Measurements from ENCODE around the gene KCNJ5.
A peak's percentile ranks its signal among the peaks of the same experiment; 100 is the strongest.

The KCNJ5 gene

GRCh38 chr11:128872594-128872993 lies 18.6 kb upstream of the KCNJ5 start:
- Histone ChIP-seq H3K27ac (ENCODE audit: low read depth, low read length, severe bottlenecking) (no peak overlapping the region), H3K9me3 (ENCODE audit: control insufficient read depth, low read length) (no peaks in the 10 kb centered on the region), H3K4me3 (ENCODE audit: extremely low read depth, insufficient read depth, low read length, poor library complexity, severe bottlenecking) (no peak overlapping the region), H3K36me3 (ENCODE audit: control insufficient read depth, insufficient read depth, low read length) (no peaks in the 10 kb centered on the region), H3K4me1 (ENCODE audit: control insufficient read depth, insufficient read depth, low read length, poor library complexity, severe bottlenecking) (no peaks in the 10 kb centered on the region)
- WGBS, 2 experiments (ENCODE audit: insufficient coverage in 2 of 2), result 72 to 73% methylated on average over 2 to 3 of the region's 3 CpGs

GRCh38 chr11:128874427-128874826 lies 16.7 kb upstream of the KCNJ5 start:
- Histone ChIP-seq H3K9me3 (ENCODE audit: control insufficient read depth, low read length) (no peaks in the 10 kb centered on the region), H3K4me3 (ENCODE audit: extremely low read depth, insufficient read depth, low read length, poor library complexity, severe bottlenecking) (no peak overlapping the region), H3K27ac (ENCODE audit: low read depth, low read length, severe bottlenecking) (no peak overlapping the region), H3K36me3 (ENCODE audit: control insufficient read depth, insufficient read depth, low read length) (no peaks in the 10 kb centered on the region), H3K4me1 (ENCODE audit: control insufficient read depth, insufficient read depth, low read length, poor library complexity, severe bottlenecking) (no peaks in the 10 kb centered on the region)
- 86% methylated on average over 1 of the region's 3 CpGs; no CpG with 5 or more reads in 1 of the 2 experiments for WGBS, 2 experiments (ENCODE audit: insufficient coverage in 2 of 2)

- H3K36me3 ChIP-seq (ENCODE audit: control insufficient read depth, insufficient read depth, low read length), result no peaks in the 10 kb centered on the region
- peaks cover 3% of the 10 kb centered on the region for H3K4me1 ChIP-seq (ENCODE audit: control insufficient read depth, insufficient read depth, low read length, poor library complexity, severe bottlenecking)
- 94 to 95% methylated on average over 20 to 22 of the region's 22 CpGs for WGBS, 2 experiments (ENCODE audit: insufficient coverage in 2 of 2)
- H3K9me3 ChIP-seq (ENCODE audit: control insufficient read depth, low read length), result no peaks in the 10 kb centered on the region
- H3K27ac ChIP-seq (ENCODE audit: low read depth, low read length, severe bottlenecking), result no peak overlapping the region
- no peak overlapping the region for H3K4me3 ChIP-seq (ENCODE audit: extremely low read depth, insufficient read depth, low read length, poor library complexity, severe bottlenecking)
Observed at GRCh38 chr11:128876133-128876650, 15.0 kb upstream of the KCNJ5 start.

- Histone ChIP-seq H3K4me3 (ENCODE audit: extremely low read depth, insufficient read depth, low read length, poor library complexity, severe bottlenecking) (no peak overlapping the region), H3K9me3 (ENCODE audit: control insufficient read depth, low read length) (no peaks in the 10 kb centered on the region), H3K4me1 (ENCODE audit: control insufficient read depth, insufficient read depth, low read length, poor library complexity, severe bottlenecking) (peaks cover 13% of the 10 kb centered on the region), H3K27ac (ENCODE audit: low read depth, low read length, severe bottlenecking) (no peak overlapping the region), H3K36me3 (ENCODE audit: control insufficient read depth, insufficient read depth, low read length) (no peaks in the 10 kb centered on the region)
- WGBS, 2 experiments (ENCODE audit: insufficient coverage in 2 of 2), result 89 to 95% methylated on average over 2 to 5 of the region's 5 CpGs
Observed at GRCh38 chr11:128877726-128878125, 13.4 kb upstream of the KCNJ5 start.

- no peak overlapping the region for H3K27ac ChIP-seq (ENCODE audit: low read depth, low read length, severe bottlenecking)
- WGBS, 2 experiments (ENCODE audit: insufficient coverage in 2 of 2), result 93% methylated on average over 2 of the region's 2 CpGs; no CpG with 5 or more reads in 1 of the 2 experiments
- H3K4me1 ChIP-seq (ENCODE audit: control insufficient read depth, insufficient read depth, low read length, poor library complexity, severe bottlenecking), result peaks cover 13% of the 10 kb centered on the region
- H3K36me3 ChIP-seq (ENCODE audit: control insufficient read depth, insufficient read depth, low read length), result no peaks in the 10 kb centered on the region
- H3K4me3 ChIP-seq (ENCODE audit: extremely low read depth, insufficient read depth, low read length, poor library complexity, severe bottlenecking), result no peak overlapping the region
- H3K9me3 ChIP-seq (ENCODE audit: control insufficient read depth, low read length), result no peaks in the 10 kb centered on the region
Observed at GRCh38 chr11:128878455-128878854, 12.7 kb upstream of the KCNJ5 start.

GRCh38 chr11:128879817-128880216 lies 11.3 kb upstream of the KCNJ5 start:
- Histone ChIP-seq H3K36me3 (ENCODE audit: control insufficient read depth, insufficient read depth, low read length) (no peaks in the 10 kb centered on the region), H3K27ac (ENCODE audit: low read depth, low read length, severe bottlenecking) (no peak overlapping the region), H3K4me3 (ENCODE audit: extremely low read depth, insufficient read depth, low read length, poor library complexity, severe bottlenecking) (no peak overlapping the region), H3K9me3 (ENCODE audit: control insufficient read depth, low read length) (no peaks in the 10 kb centered on the region), H3K4me1 (ENCODE audit: control insufficient read depth, insufficient read depth, low read length, poor library complexity, severe bottlenecking) (peaks cover 13% of the 10 kb centered on the region)
- 68 to 76% methylated on average over 9 of the region's 12 CpGs for WGBS, 2 experiments (ENCODE audit: insufficient coverage in 2 of 2)

GRCh38 chr11:128881221-128881620 lies 9.9 kb upstream of the KCNJ5 start:
- WGBS, 2 experiments (ENCODE audit: insufficient coverage in 2 of 2), result 72 to 95% methylated on average over 3 to 7 of the region's 8 CpGs
- peaks cover 13% of the 10 kb centered on the region for H3K4me1 ChIP-seq (ENCODE audit: control insufficient read depth, insufficient read depth, low read length, poor library complexity, severe bottlenecking)
- H3K36me3 ChIP-seq (ENCODE audit: control insufficient read depth, insufficient read depth, low read length), result no peaks in the 10 kb centered on the region
- no peak overlapping the region for H3K4me3 ChIP-seq (ENCODE audit: extremely low read depth, insufficient read depth, low read length, poor library complexity, severe bottlenecking)
- no peaks in the 10 kb centered on the region for H3K9me3 ChIP-seq (ENCODE audit: control insufficient read depth, low read length)
- H3K27ac ChIP-seq (ENCODE audit: low read depth, low read length, severe bottlenecking), result no peak overlapping the region

- peak overlapping the region; percentile 57 for H3K27ac ChIP-seq (ENCODE audit: low read depth, low read length, severe bottlenecking)
Observed at GRCh38 chr11:128882451-128882850, 8.7 kb upstream of the KCNJ5 start.

GRCh38 chr11:128884054-128884453 lies 7.1 kb upstream of the KCNJ5 start:
- H3K36me3 ChIP-seq (ENCODE audit: control insufficient read depth, insufficient read depth, low read length), result no peaks in the 10 kb centered on the region
- WGBS, 2 experiments (ENCODE audit: insufficient coverage in 2 of 2), result 70% methylated on average over 2 of the region's 4 CpGs; no CpG with 5 or more reads in 1 of the 2 experiments
- H3K4me3 ChIP-seq (ENCODE audit: extremely low read depth, insufficient read depth, low read length, poor library complexity, severe bottlenecking), result no peak overlapping the region
- H3K4me1 ChIP-seq (ENCODE audit: control insufficient read depth, insufficient read depth, low read length, poor library complexity, severe bottlenecking), result peaks cover 13% of the 10 kb centered on the region
- no peak overlapping the region for H3K27ac ChIP-seq (ENCODE audit: low read depth, low read length, severe bottlenecking)
- no peaks in the 10 kb centered on the region for H3K9me3 ChIP-seq (ENCODE audit: control insufficient read depth, low read length)

More at GRCh38 chr11:128882451-128882850, 8.7 kb upstream of the KCNJ5 start:
- WGBS, 2 experiments (ENCODE audit: insufficient coverage in 2 of 2), result 74 to 83% methylated on average over 4 of the region's 5 CpGs
- no peak overlapping the region for H3K4me3 ChIP-seq (ENCODE audit: extremely low read depth, insufficient read depth, low read length, poor library complexity, severe bottlenecking)
- peaks cover 13% of the 10 kb centered on the region for H3K4me1 ChIP-seq (ENCODE audit: control insufficient read depth, insufficient read depth, low read length, poor library complexity, severe bottlenecking)
- H3K36me3 ChIP-seq (ENCODE audit: control insufficient read depth, insufficient read depth, low read length), result no peaks in the 10 kb centered on the region
- H3K9me3 ChIP-seq (ENCODE audit: control insufficient read depth, low read length), result no peaks in the 10 kb centered on the region

GRCh38 chr11:128884703-128885338 lies 6.3 kb upstream of the KCNJ5 start:
- Histone ChIP-seq H3K27ac (ENCODE audit: low read depth, low read length, severe bottlenecking) (no peak overlapping the region), H3K9me3 (ENCODE audit: control insufficient read depth, low read length) (no peaks in the 10 kb centered on the region), H3K36me3 (ENCODE audit: control insufficient read depth, insufficient read depth, low read length) (no peaks in the 10 kb centered on the region), H3K4me1 (ENCODE audit: control insufficient read depth, insufficient read depth, low read length, poor library complexity, severe bottlenecking) (peaks cover 13% of the 10 kb centered on the region), H3K4me3 (ENCODE audit: extremely low read depth, insufficient read depth, low read length, poor library complexity, severe bottlenecking) (no peak overlapping the region)
- WGBS, 2 experiments (ENCODE audit: insufficient coverage in 2 of 2), result 48 to 79% methylated on average over 4 of the region's 12 CpGs

GRCh38 chr11:128886406-128887124 lies 4.6 kb upstream of the KCNJ5 start:
- Histone ChIP-seq H3K9me3 (ENCODE audit: control insufficient read depth, low read length) (no peaks in the 10 kb centered on the region), H3K4me1 (ENCODE audit: control insufficient read depth, insufficient read depth, low read length, poor library complexity, severe bottlenecking) (peaks cover 17% of the 10 kb centered on the region), H3K27ac (ENCODE audit: low read depth, low read length, severe bottlenecking) (no peak overlapping the region), H3K4me3 (ENCODE audit: extremely low read depth, insufficient read depth, low read length, poor library complexity, severe bottlenecking) (no peak overlapping the region), H3K36me3 (ENCODE audit: control insufficient read depth, insufficient read depth, low read length) (no peaks in the 10 kb centered on the region)
- WGBS, 2 experiments (ENCODE audit: insufficient coverage in 2 of 2), result 39 to 51% methylated on average over 5 of the region's 5 CpGs
